GM23338 (cell line): Measurements from ENCODE around the gene RNF31.

Experiments used
- CREB1 ChIP-seq: fragments of 250-450 bp; sonication (Bioruptor Pico); IDR thresholded peaks from 2 replicates; pipeline ENCODE4 v1.5.0; 2020; ENCODE audit warnings: low read depth, mild to moderate bottlenecking, moderate library complexity
- EZH2 ChIP-seq: fragments of 200-600 bp; sonication (generic); IDR thresholded peaks from one replicate; pipeline ENCODE4 v1.8.0; 2017; ENCODE audit warnings: antibody characterized with exemption, mild to moderate bottlenecking, low read depth; ENCODE audit not compliant: unreplicated experiment
- EZH2phosphoT487 ChIP-seq: fragments of 200-600 bp; sonication (generic); IDR thresholded peaks from one replicate; pipeline ENCODE4 v1.8.1; 2018; ENCODE audit warnings: antibody characterized with exemption; ENCODE audit not compliant: unreplicated experiment
- JUNB ChIP-seq: IDR thresholded peaks from one replicate; pipeline ENCODE4 v1.6.1; 2016; ENCODE audit warnings: antibody characterized with exemption; ENCODE audit not compliant: unreplicated experiment
- NANOG ChIP-seq: IDR thresholded peaks from 2 replicates; pipeline ENCODE4 v1.6.1; 2016; ENCODE audit warnings: antibody characterized with exemption, borderline replicate concordance
- TF ChIP-seq, protein P1 (sequence below): IDR thresholded peaks from 2 replicates; pipeline ENCODE4 v1.6.1; 2016; ENCODE audit warnings: antibody characterized with exemption
- TF ChIP-seq, protein P2 (sequence below), 2 experiments: fragments of 200-600 bp in 1 of 2; sonication (generic) in 1 of 2; conservative IDR thresholded peaks; 2 replicates each; pipeline versions ENCODE4 v1.5.1 to v1.6.1; 2016 to 2017; ENCODE audit warnings: antibody characterized with exemption in 2 of 2, low read depth in 2 of 2, mild to moderate bottlenecking in 2 of 2, moderate library complexity in 1 of 2

DNA sequence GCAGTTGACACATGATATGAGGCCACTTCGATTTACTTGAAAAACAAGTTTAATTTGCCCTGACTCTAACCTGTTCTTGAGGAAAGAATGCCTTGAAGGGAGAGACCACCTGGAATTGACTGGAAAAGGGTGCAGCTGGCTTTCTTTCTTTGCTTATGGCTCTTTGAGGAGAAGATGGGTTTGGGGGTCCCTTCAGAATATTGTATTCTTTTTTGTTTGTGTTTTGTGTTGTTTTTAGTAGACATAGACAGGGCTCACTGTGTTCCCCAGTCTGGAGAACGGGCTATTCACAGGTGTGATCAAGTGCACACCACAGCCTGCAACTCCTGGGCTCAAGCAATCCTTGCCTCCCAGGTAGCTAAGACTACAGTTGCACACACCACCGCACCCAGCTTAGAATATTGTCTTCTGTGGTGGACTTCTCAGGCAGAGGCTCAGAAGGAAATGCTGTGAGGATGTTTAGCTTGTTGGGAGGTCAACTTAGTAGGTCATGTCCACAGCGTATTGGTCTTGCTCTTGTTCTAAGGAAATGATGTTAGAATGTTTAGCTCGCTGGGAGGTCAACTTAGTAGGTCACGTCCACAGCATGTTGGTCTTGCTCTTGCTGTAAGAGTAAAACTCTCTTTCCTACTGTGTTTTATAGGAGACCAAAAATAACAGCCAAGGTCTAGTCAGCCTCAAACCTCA, 31.0 kb upstream of the RNF31 start:
- TF ChIP-seq, protein P1, sequence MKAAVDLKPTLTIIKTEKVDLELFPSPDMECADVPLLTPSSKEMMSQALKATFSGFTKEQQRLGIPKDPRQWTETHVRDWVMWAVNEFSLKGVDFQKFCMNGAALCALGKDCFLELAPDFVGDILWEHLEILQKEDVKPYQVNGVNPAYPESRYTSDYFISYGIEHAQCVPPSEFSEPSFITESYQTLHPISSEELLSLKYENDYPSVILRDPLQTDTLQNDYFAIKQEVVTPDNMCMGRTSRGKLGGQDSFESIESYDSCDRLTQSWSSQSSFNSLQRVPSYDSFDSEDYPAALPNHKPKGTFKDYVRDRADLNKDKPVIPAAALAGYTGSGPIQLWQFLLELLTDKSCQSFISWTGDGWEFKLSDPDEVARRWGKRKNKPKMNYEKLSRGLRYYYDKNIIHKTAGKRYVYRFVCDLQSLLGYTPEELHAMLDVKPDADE: no peak
- TF ChIP-seq EZH2: no peak
- TF ChIP-seq, protein P2, sequence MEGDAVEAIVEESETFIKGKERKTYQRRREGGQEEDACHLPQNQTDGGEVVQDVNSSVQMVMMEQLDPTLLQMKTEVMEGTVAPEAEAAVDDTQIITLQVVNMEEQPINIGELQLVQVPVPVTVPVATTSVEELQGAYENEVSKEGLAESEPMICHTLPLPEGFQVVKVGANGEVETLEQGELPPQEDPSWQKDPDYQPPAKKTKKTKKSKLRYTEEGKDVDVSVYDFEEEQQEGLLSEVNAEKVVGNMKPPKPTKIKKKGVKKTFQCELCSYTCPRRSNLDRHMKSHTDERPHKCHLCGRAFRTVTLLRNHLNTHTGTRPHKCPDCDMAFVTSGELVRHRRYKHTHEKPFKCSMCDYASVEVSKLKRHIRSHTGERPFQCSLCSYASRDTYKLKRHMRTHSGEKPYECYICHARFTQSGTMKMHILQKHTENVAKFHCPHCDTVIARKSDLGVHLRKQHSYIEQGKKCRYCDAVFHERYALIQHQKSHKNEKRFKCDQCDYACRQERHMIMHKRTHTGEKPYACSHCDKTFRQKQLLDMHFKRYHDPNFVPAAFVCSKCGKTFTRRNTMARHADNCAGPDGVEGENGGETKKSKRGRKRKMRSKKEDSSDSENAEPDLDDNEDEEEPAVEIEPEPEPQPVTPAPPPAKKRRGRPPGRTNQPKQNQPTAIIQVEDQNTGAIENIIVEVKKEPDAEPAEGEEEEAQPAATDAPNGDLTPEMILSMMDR (conservative IDR thresholded peaks at IDR 0.05; ENCODE audit: low read depth in 2 of 2): no peak
- no peak for TF ChIP-seq NANOG
- no peak for TF ChIP-seq EZH2phosphoT487
- no peak for TF ChIP-seq CREB1 (CRISPR knock-in tag)
- TF ChIP-seq JUNB: no peak
